ENCODE results near the gene BAZ2B. TPM values are rescaled to one million over a fixed set of nuclear protein-coding genes. Genes with fewer than 3 reads are reported as not detected.

Gene BAZ2B
- polyA plus RNA-seq, 2 of the 4 experiments (the other 2 are of a cell fraction): 19.6 to 50.6 TPM

DNA sequence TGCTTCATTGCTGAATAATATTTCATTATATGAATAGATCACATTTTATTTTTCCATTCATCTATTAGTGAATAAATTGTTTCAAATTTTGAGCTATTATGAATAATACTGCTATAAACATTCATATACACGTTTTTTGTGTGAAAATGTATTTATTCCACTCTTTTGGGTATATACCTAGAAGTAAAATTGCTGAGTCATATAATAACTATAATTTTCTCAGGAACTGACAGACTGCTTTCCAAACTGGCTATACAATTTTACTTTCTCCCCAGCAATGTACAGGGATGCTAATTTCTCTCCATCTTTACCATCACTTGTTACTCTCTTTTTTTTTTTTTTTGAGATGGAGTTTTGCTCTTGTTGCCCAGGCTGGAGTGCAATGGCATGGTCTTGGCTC, 35.5 kb upstream of the BAZ2B start:
- ChIA-PET CTCF (no interaction called here), POLR2A (no interaction called here)
- ATAC-seq (no peak), DNase-seq (ENCODE audit: low read depth in 1 of 2, low spot score in 1 of 2) (no peak), FAIRE-seq (no peak)
- 49% methylated on average over 1 of the region's 1 CpG for WGBS (ENCODE audit: missing lambda C conversion rate)
- no peak overlapping the region for H3K4me2 ChIP-seq
- H3K4me1 ChIP-seq: peaks cover 8% of the 10 kb centered on the region; the same call in 2 of the 3 replicates
- H3K9me3 ChIP-seq: no peaks in the 10 kb centered on the region
- TF ChIP-seq MAFK (IDR thresholded peaks at IDR 0.05; ENCODE audit: partially characterized antibody) (peak; percentile 93), NFE2L2 (conservative IDR thresholded peaks at IDR 0.05; ENCODE audit: low read length) (peak; percentile 74)
- TF ChIP-seq, protein P1, sequence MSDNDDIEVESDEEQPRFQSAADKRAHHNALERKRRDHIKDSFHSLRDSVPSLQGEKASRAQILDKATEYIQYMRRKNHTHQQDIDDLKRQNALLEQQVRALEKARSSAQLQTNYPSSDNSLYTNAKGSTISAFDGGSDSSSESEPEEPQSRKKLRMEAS (IDR thresholded peaks at IDR 0.05): no peak
- no peak overlapping the region for H3K4me3 ChIP-seq
- H3K27ac ChIP-seq: no peak overlapping the region

DNA sequence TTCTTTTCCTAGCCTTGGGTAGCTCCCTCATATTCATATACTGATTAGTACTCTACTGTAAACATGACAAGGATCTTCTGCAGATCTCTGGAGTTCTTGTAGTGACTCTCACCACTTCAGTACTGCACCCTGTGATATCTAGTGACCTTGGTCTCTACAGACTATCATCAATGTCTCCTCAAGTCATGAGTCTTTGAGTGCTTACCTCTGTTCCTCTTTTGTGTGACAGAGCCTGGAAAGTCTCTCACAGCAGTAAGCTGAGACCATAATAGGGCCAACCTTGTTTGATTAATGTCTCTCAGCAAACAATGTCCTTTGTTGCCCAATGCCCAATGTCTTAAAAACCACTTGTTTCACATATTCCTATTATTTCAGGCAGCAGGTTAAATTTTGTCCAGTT, 34.2 kb upstream of the BAZ2B start:
- Histone ChIP-seq H3K4me2 (no peak overlapping the region), H3K4me3 (no peak overlapping the region), H3K4me1 (peaks cover 8% of the 10 kb centered on the region; the same call in 2 of the 3 replicates), H3K9me3 (no peaks in the 10 kb centered on the region), H3K27ac (peak overlapping the region in 1 of 2 experiments; percentile 1; a peak in 1 of 6 replicates)
- ChIA-PET CTCF (no interaction called here), POLR2A (no interaction called here)
- ATAC-seq (no peak), DNase-seq (ENCODE audit: low read depth in 1 of 2, low spot score in 1 of 2) (peak in 1 of 2 experiments; percentile 1), FAIRE-seq (no peak)
- no peak for TF ChIP-seq GATA3 (IDR thresholded peaks at IDR 0.05; ENCODE audit: borderline replicate concordance)
- TF ChIP-seq RNF2 (IDR thresholded peaks at IDR 0.05; ENCODE audit: borderline replicate concordance, low read depth): no peak
- TF ChIP-seq ESRRA (IDR thresholded peaks at IDR 0.05; ENCODE audit: borderline replicate concordance, low read length): no peak
- TF ChIP-seq, protein P1 (IDR thresholded peaks at IDR 0.05): no peak
- TF ChIP-seq TFCP2L1 (CRISPR knock-in tag; IDR thresholded peaks at IDR 0.05): no peak
- TF ChIP-seq CHD2 (IDR thresholded peaks at IDR 0.05; ENCODE audit: low read length, partially characterized antibody): no peak
- no peak for TF ChIP-seq HOXB5 (CRISPR knock-in tag; IDR thresholded peaks at IDR 0.05)
- TF ChIP-seq FOXS1 (CRISPR knock-in tag; IDR thresholded peaks at IDR 0.05): no peak
- TF ChIP-seq MAFK (IDR thresholded peaks at IDR 0.05; ENCODE audit: partially characterized antibody): no peak
- no peak for TF ChIP-seq BHLHE40 (IDR thresholded peaks at IDR 0.05; ENCODE audit: low read depth, low read length)
- no peak for TF ChIP-seq RCOR1 (IDR thresholded peaks at IDR 0.05; ENCODE audit: low read depth, low read length)
- no peak for TF ChIP-seq TP53 (CRISPR knock-in tag; IDR thresholded peaks at IDR 0.05)
- TF ChIP-seq, protein P2, sequence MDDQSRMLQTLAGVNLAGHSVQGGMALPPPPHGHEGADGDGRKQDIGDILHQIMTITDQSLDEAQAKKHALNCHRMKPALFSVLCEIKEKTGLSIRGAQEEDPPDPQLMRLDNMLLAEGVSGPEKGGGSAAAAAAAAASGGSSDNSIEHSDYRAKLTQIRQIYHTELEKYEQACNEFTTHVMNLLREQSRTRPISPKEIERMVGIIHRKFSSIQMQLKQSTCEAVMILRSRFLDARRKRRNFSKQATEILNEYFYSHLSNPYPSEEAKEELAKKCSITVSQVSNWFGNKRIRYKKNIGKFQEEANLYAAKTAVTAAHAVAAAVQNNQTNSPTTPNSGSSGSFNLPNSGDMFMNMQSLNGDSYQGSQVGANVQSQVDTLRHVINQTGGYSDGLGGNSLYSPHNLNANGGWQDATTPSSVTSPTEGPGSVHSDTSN (IDR thresholded peaks at IDR 0.05): no peak
- TF ChIP-seq KDM5A (IDR thresholded peaks at IDR 0.05): no peak
- no peak for TF ChIP-seq FOSB (CRISPR knock-in tag; IDR thresholded peaks at IDR 0.05)
- TF ChIP-seq ZC3H11A (IDR thresholded peaks at IDR 0.05): no peak

DNA sequence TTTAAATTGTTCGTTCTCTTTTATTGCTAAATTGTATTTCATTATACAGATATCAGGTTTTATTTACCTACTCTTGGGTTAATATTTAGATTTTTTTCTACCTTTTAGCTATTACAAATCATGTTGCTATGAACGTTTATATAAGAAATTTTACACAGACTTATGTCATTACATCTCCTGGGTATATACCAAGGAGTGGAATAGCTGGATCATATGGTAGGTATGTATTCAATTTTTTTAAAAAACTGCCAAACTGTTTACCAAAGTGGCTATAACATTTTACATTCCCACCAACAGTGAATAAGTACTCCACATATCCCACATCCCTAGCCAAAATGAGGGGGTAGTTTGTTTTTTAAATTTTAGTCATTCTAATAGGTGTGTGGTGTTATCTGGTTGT, 32.3 kb upstream of the BAZ2B start:
- 57% methylated on average over 2 of the region's 2 CpGs for WGBS (ENCODE audit: missing lambda C conversion rate)
- no peak for FAIRE-seq
- ChIA-PET CTCF (no interaction called here), POLR2A (no interaction called here)
- Histone ChIP-seq H3K4me3 (no peak overlapping the region), H3K4me1 (peaks cover 8% of the 10 kb centered on the region; the same call in 2 of the 3 replicates), H3K4me2 (no peak overlapping the region), H3K9me3 (no peaks in the 10 kb centered on the region), H3K27ac (no peak overlapping the region)
- ATAC-seq: no peak
- TF ChIP-seq SMC3 (IDR thresholded peaks at IDR 0.05): no peak
- TF ChIP-seq RCOR1 (IDR thresholded peaks at IDR 0.05; ENCODE audit: low read depth, low read length): no peak
- TF ChIP-seq TP53 (CRISPR knock-in tag; IDR thresholded peaks at IDR 0.05): no peak
- TF ChIP-seq, protein P3, sequence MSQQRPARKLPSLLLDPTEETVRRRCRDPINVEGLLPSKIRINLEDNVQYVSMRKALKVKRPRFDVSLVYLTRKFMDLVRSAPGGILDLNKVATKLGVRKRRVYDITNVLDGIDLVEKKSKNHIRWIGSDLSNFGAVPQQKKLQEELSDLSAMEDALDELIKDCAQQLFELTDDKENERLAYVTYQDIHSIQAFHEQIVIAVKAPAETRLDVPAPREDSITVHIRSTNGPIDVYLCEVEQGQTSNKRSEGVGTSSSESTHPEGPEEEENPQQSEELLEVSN (IDR thresholded peaks at IDR 0.05; ENCODE audit: borderline replicate concordance, low read depth): no peak
- no peak for TF ChIP-seq EHF (CRISPR knock-in tag; IDR thresholded peaks at IDR 0.05)
- TF ChIP-seq PHF8 (IDR thresholded peaks at IDR 0.05; ENCODE audit: borderline replicate concordance, low read depth): no peak
- DNase-seq (ENCODE audit: low read depth in 1 of 2, low spot score in 1 of 2): no peak

Measured in A549 (cell line).